ENCODE measurements around the gene IGSF9B.

Gene IGSF9B

DNA sequence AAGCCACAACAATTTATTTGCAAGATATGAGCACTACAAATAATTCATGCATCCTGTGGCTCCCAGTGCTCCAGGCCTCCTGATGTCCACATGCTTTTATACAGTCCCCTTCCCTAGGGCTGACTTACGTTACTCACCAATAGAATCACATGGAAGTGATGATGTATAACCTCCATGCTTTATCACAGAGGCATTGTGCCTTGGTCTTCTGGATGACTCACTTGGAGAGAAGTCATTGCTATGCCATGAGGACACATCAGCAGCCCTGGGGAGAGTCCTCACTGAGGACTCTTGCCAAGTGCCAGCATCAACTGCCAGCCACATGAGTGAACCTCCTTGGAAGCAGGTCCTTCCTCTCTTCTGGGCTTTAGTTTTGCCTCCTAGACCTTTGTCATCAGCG, 22.0 kb upstream of the IGSF9B start:
- Histone ChIP-seq H3K9me3 (ENCODE audit: insufficient read depth, low read length) (no peaks in the 10 kb centered on the region), H3K4me2 (ENCODE audit: low read length) (no peak overlapping the region), H3K79me2 (ENCODE audit: low read length) (no peaks in the 10 kb centered on the region), H3K36me3 (replicated peaks; ENCODE audit: low read depth, low read length) (no peaks in the 10 kb centered on the region), H2AFZ (ENCODE audit: low read depth, low read length) (no peak overlapping the region), H3K9ac (ENCODE audit: low read length) (no peak overlapping the region), H4K20me1 (ENCODE audit: insufficient read depth, low read length) (0 out of 2 replicates have a peak, but pooled peaks cover 5% of the 10 kb centered on the region), H3K4me3 (ENCODE audit: low read length) (no peak overlapping the region), H3K27me3 (ENCODE audit: low read depth, low read length) (peaks cover 66% of the 10 kb centered on the region), H3K4me1 (ENCODE audit: low read length) (peaks cover 21% of the 10 kb centered on the region), H3K27ac (ENCODE audit: low read length) (no peak overlapping the region)
- TF ChIP-seq EZH2phosphoT487 (IDR thresholded peaks at IDR 0.05; ENCODE audit: low read depth) = no peak
- TF ChIP-seq, protein P1, sequence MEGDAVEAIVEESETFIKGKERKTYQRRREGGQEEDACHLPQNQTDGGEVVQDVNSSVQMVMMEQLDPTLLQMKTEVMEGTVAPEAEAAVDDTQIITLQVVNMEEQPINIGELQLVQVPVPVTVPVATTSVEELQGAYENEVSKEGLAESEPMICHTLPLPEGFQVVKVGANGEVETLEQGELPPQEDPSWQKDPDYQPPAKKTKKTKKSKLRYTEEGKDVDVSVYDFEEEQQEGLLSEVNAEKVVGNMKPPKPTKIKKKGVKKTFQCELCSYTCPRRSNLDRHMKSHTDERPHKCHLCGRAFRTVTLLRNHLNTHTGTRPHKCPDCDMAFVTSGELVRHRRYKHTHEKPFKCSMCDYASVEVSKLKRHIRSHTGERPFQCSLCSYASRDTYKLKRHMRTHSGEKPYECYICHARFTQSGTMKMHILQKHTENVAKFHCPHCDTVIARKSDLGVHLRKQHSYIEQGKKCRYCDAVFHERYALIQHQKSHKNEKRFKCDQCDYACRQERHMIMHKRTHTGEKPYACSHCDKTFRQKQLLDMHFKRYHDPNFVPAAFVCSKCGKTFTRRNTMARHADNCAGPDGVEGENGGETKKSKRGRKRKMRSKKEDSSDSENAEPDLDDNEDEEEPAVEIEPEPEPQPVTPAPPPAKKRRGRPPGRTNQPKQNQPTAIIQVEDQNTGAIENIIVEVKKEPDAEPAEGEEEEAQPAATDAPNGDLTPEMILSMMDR (IDR thresholded peaks at IDR 0.05; ENCODE audit: low read depth, low read length) = no peak

GRCh38 chr11:133977067-133977677, 20.4 kb upstream of the IGSF9B start:
- Histone ChIP-seq H3K9ac (ENCODE audit: low read length) (no peak overlapping the region), H2AFZ (ENCODE audit: low read depth, low read length) (no peak overlapping the region; the same call in 1 of the 2 replicates), H3K79me2 (ENCODE audit: low read length) (no peaks in the 10 kb centered on the region), H3K4me2 (ENCODE audit: low read length) (peak overlapping the region; percentile 86), H3K4me3 (ENCODE audit: low read length) (peak overlapping the region; percentile 51), H3K9me3 (ENCODE audit: insufficient read depth, low read length) (no peaks in the 10 kb centered on the region), H3K27me3 (ENCODE audit: low read depth, low read length) (peaks cover 79% of the 10 kb centered on the region), H3K36me3 (replicated peaks; ENCODE audit: low read depth, low read length) (no peaks in the 10 kb centered on the region), H4K20me1 (ENCODE audit: insufficient read depth, low read length) (0 out of 2 replicates have a peak, but pooled peaks cover 5% of the 10 kb centered on the region), H3K4me1 (ENCODE audit: low read length) (peaks cover 21% of the 10 kb centered on the region), H3K27ac (ENCODE audit: low read length) (no peak overlapping the region)
- no peak for TF ChIP-seq EZH2phosphoT487 (IDR thresholded peaks at IDR 0.05; ENCODE audit: low read depth)
- TF ChIP-seq, protein P1 (IDR thresholded peaks at IDR 0.05; ENCODE audit: low read depth, low read length) = no peak

GRCh38 chr11:133975488-133975849, 18.7 kb upstream of the IGSF9B start:
- Histone ChIP-seq H3K27ac (ENCODE audit: low read length) (no peak overlapping the region), H3K4me2 (ENCODE audit: low read length) (no peak overlapping the region)
- no peak for TF ChIP-seq EZH2phosphoT487 (IDR thresholded peaks at IDR 0.05; ENCODE audit: low read depth)
- TF ChIP-seq, protein P1 (IDR thresholded peaks at IDR 0.05; ENCODE audit: low read depth, low read length) = no peak

DNA sequence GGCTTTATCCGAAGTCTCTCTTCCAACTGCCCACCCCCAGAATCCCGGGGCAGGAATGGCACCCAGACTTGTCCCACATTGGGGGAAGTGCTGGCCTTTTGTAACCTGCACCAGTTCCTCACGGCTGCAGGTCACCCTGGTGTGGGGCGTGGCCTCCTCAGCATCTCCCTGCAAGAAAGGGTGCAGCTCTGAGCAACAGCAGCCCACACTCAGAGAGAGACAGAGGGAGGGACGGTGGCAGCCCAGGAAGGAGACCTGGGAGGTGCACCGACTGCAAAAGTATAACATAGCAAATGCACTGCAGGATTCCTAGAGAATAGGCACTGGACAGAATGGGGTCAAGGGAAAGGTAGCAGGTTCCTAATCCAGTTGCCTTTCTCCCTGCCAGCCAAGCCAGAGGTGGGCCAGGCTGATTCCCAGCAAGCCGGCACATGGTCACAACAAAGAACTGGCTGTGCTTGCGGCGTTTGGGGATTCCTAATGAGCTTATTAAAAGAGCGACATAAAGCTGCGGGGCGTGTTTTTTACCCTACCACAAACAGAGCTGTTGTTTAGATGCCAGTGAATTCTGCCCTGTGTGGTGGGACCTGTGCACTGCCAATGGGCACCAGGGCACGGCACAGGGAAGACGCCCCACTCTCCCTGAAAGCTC, 18.2 kb upstream of the IGSF9B start:
- TF ChIP-seq EZH2phosphoT487 (IDR thresholded peaks at IDR 0.05; ENCODE audit: low read depth) = no peak
- TF ChIP-seq, protein P1 (IDR thresholded peaks at IDR 0.05; ENCODE audit: low read depth, low read length) = no peak
- Histone ChIP-seq H3K9me3 (ENCODE audit: insufficient read depth, low read length) (no peaks in the 10 kb centered on the region), H3K27me3 (ENCODE audit: low read depth, low read length) (peaks cover 64% of the 10 kb centered on the region), H3K79me2 (ENCODE audit: low read length) (no peaks in the 10 kb centered on the region), H3K36me3 (replicated peaks; ENCODE audit: low read depth, low read length) (no peaks in the 10 kb centered on the region), H4K20me1 (ENCODE audit: insufficient read depth, low read length) (0 out of 2 replicates have a peak, but pooled peaks cover 5% of the 10 kb centered on the region), H2AFZ (ENCODE audit: low read depth, low read length) (no peak overlapping the region), H3K4me2 (ENCODE audit: low read length) (no peak overlapping the region), H3K4me3 (ENCODE audit: low read length) (no peak overlapping the region), H3K9ac (ENCODE audit: low read length) (no peak overlapping the region), H3K27ac (ENCODE audit: low read length) (no peak overlapping the region), H3K4me1 (ENCODE audit: low read length) (peaks cover 21% of the 10 kb centered on the region)

More at GRCh38 chr11:133975488-133975849, 18.7 kb upstream of the IGSF9B start:
- peaks cover 69% of the 10 kb centered on the region for H3K27me3 ChIP-seq (ENCODE audit: low read depth, low read length)
- H3K4me3 ChIP-seq (ENCODE audit: low read length) = no peak overlapping the region
- H2AFZ ChIP-seq (ENCODE audit: low read depth, low read length) = no peak overlapping the region
- no peaks in the 10 kb centered on the region for H3K36me3 ChIP-seq (replicated peaks; ENCODE audit: low read depth, low read length)
- H4K20me1 ChIP-seq (ENCODE audit: insufficient read depth, low read length) = 0 out of 2 replicates have a peak, but pooled peaks cover 5% of the 10 kb centered on the region
- H3K9ac ChIP-seq (ENCODE audit: low read length) = no peak overlapping the region
- H3K79me2 ChIP-seq (ENCODE audit: low read length) = no peaks in the 10 kb centered on the region
- H3K9me3 ChIP-seq (ENCODE audit: insufficient read depth, low read length) = no peaks in the 10 kb centered on the region
- peaks cover 21% of the 10 kb centered on the region for H3K4me1 ChIP-seq (ENCODE audit: low read length)

Data from OCI-LY3 (cell line).